Measurements from ENCODE around the gene VASP.

Gene VASP

DNA sequence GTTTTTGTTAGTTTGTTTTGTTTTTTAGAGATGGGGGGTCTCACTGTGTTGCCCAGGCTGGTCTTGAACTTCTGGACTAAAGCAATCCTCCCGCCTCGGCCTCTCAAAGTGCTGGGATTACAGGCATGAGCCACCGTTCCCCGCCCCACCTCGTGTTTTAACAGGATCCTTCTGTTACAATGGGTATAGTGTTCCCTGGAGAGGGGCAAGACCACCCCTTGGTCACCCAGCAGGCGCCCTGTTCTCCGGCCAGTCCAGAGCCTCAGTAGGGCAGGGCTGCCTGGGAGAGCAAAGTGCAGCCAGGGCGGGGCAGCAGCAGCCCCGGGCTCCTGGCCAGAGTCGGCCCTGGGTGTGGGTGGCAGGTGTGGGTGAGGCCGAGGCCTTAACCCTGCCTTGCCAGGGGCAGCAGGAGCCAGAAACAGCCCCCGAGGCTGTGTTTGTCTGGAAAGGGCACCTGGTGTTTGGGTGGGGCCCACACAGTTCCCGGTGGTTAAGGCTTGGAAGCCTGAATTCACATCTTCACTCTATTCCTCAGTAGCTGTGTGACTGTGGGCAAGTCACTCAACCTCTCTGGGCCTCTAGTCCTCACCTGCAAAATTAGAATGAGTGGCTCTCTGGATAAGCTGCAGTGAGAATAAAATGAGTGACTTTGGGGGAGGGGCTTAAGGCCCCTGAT, 7.2 kb downstream of the VASP start:
- Histone ChIP-seq H3K79me2 (ENCODE audit: insufficient read depth, low read length) (peaks cover 81% of the 10 kb centered on the region), H3K27me3 (ENCODE audit: insufficient read depth, low read length, poor library complexity, severe bottlenecking) (no peaks in the 10 kb centered on the region), H3K4me3 (ENCODE audit: low read length, poor library complexity, severe bottlenecking) (peak overlapping the region; percentile 16), H3K36me3 (ENCODE audit: insufficient read depth, low read length) (peaks cover 42% of the 10 kb centered on the region; the same call in 1 of the 2 replicates), H3F3A (ENCODE audit: low read depth) (no peaks in the 10 kb centered on the region), H3K9me3 (ENCODE audit: insufficient read depth, low read depth, low read length) (no peaks in the 10 kb centered on the region), H3K9me2 (replicated peaks; ENCODE audit: low read depth, low read length) (no peaks in the 10 kb centered on the region), H2AFZ (ENCODE audit: low read length) (no peak overlapping the region), H3K4me2 (ENCODE audit: low read depth, low read length, poor library complexity, severe bottlenecking) (peak overlapping the region; percentile 59), H3K4me1 (ENCODE audit: insufficient read depth, low read length, poor library complexity, severe bottlenecking) (peaks cover 45% of the 10 kb centered on the region), H4K20me1 (ENCODE audit: insufficient read depth, low read length, poor library complexity, severe bottlenecking) (peaks cover 69% of the 10 kb centered on the region), H3K9ac (ENCODE audit: low read depth, low read length, poor library complexity, severe bottlenecking) (peak overlapping the region; percentile 43)
- no peak for TF ChIP-seq EZH2phosphoT487 (IDR thresholded peaks at IDR 0.05; ENCODE audit: borderline replicate concordance)
- TF ChIP-seq, protein P1, sequence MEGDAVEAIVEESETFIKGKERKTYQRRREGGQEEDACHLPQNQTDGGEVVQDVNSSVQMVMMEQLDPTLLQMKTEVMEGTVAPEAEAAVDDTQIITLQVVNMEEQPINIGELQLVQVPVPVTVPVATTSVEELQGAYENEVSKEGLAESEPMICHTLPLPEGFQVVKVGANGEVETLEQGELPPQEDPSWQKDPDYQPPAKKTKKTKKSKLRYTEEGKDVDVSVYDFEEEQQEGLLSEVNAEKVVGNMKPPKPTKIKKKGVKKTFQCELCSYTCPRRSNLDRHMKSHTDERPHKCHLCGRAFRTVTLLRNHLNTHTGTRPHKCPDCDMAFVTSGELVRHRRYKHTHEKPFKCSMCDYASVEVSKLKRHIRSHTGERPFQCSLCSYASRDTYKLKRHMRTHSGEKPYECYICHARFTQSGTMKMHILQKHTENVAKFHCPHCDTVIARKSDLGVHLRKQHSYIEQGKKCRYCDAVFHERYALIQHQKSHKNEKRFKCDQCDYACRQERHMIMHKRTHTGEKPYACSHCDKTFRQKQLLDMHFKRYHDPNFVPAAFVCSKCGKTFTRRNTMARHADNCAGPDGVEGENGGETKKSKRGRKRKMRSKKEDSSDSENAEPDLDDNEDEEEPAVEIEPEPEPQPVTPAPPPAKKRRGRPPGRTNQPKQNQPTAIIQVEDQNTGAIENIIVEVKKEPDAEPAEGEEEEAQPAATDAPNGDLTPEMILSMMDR (conservative IDR thresholded peaks at IDR 0.05; ENCODE audit: low read length) = no peak

DNA sequence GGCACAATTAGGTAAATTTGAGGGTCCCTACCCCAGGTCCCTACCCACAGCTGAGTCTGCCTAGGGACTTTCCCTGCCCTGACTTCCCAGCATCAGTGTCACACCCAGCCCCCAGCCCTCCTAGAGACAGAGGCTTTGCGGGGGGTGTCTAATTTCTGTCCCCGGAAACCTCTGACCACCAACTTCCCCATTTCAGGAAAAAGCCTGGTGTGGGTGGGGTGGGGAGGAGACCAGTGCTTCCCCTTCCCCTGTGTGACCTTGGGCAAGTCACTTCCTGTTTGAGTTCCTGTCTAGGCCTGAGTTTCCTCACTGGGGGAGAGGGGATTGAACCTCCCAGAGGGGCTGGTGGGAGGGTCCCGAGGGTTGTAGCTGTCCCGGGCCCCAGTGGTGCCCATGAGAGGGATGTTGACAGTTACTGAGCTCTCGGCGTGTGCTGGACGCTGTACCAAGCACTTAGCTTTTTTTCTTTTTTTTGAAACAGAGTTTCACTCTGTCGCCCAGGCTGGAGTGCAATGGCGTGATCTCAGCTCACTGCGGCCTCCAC, 7.9 kb downstream of the VASP start:
- H2AFZ ChIP-seq (ENCODE audit: low read length) = no peak overlapping the region
- H3F3A ChIP-seq (ENCODE audit: low read depth) = no peaks in the 10 kb centered on the region
- peak overlapping the region; percentile 59 for H3K4me2 ChIP-seq (ENCODE audit: low read depth, low read length, poor library complexity, severe bottlenecking)
- H3K9ac ChIP-seq (ENCODE audit: low read depth, low read length, poor library complexity, severe bottlenecking) = no peak overlapping the region
- H3K36me3 ChIP-seq (ENCODE audit: insufficient read depth, low read length) = peaks cover 45% of the 10 kb centered on the region; the same call in 1 of the 2 replicates
- TF ChIP-seq, protein P1 (conservative IDR thresholded peaks at IDR 0.05; ENCODE audit: low read length) = no peak
- no peak for TF ChIP-seq EZH2phosphoT487 (IDR thresholded peaks at IDR 0.05; ENCODE audit: borderline replicate concordance)
- H4K20me1 ChIP-seq (ENCODE audit: insufficient read depth, low read length, poor library complexity, severe bottlenecking) = peaks cover 65% of the 10 kb centered on the region
- H3K9me2 ChIP-seq (replicated peaks; ENCODE audit: low read depth, low read length) = no peaks in the 10 kb centered on the region
- H3K4me1 ChIP-seq (ENCODE audit: insufficient read depth, low read length, poor library complexity, severe bottlenecking) = peaks cover 42% of the 10 kb centered on the region
- H3K79me2 ChIP-seq (ENCODE audit: insufficient read depth, low read length) = peaks cover 75% of the 10 kb centered on the region
- H3K4me3 ChIP-seq (ENCODE audit: low read length, poor library complexity, severe bottlenecking) = no peak overlapping the region
- H3K9me3 ChIP-seq (ENCODE audit: insufficient read depth, low read depth, low read length) = no peaks in the 10 kb centered on the region
- no peaks in the 10 kb centered on the region for H3K27me3 ChIP-seq (ENCODE audit: insufficient read depth, low read length, poor library complexity, severe bottlenecking)

DNA sequence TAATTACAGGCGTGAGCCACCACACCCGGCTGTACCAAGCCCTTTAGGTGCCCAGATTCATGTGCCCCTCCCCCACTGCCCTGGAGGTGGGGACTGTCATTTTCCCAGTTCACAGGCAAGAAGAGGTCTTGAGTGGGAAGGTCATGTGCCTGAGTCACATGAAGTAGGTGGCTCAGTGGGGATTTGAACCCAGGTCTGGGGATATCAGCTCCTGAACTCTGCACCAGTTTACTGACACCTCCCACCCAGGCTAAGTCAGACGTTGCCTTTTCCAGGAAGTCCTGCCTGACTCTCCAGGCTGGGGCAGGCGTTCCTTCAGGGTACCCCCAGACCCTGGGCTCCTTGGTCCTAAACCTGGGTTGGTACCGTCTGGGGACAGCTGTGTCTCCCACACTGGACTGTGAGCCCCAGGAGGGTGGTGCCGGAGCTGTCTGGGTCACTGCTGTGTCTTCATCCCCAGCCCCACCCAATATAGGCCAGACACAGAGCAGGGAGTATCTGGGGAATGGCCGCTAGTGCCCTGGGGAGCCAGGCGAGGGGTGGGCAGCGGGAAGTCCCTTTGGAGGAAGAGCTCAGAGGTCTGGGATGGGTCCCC, 8.6 kb downstream of the VASP start:
- Histone ChIP-seq H3F3A (ENCODE audit: low read depth) (no peaks in the 10 kb centered on the region), H3K79me2 (ENCODE audit: insufficient read depth, low read length) (peaks cover 67% of the 10 kb centered on the region), H3K36me3 (ENCODE audit: insufficient read depth, low read length) (peaks cover 53% of the 10 kb centered on the region; the same call in 1 of the 2 replicates)

More for the DNA sequence above, 8.6 kb downstream of the VASP start:
- Histone ChIP-seq H3K27me3 (ENCODE audit: insufficient read depth, low read length, poor library complexity, severe bottlenecking) (no peaks in the 10 kb centered on the region), H3K9me3 (ENCODE audit: insufficient read depth, low read depth, low read length) (no peaks in the 10 kb centered on the region), H2AFZ (ENCODE audit: low read length) (no peak overlapping the region), H3K9ac (ENCODE audit: low read depth, low read length, poor library complexity, severe bottlenecking) (no peak overlapping the region), H3K4me2 (ENCODE audit: low read depth, low read length, poor library complexity, severe bottlenecking) (no peak overlapping the region), H3K4me1 (ENCODE audit: insufficient read depth, low read length, poor library complexity, severe bottlenecking) (peaks cover 37% of the 10 kb centered on the region), H3K4me3 (ENCODE audit: low read length, poor library complexity, severe bottlenecking) (no peak overlapping the region), H4K20me1 (ENCODE audit: insufficient read depth, low read length, poor library complexity, severe bottlenecking) (peaks cover 58% of the 10 kb centered on the region), H3K9me2 (replicated peaks; ENCODE audit: low read depth, low read length) (no peaks in the 10 kb centered on the region)
- TF ChIP-seq, protein P1 (conservative IDR thresholded peaks at IDR 0.05; ENCODE audit: low read length) = no peak
- no peak for TF ChIP-seq EZH2phosphoT487 (IDR thresholded peaks at IDR 0.05; ENCODE audit: borderline replicate concordance)
